WTC11 (cell line): ENCODE results near the gene ST8SIA1. TPM values are rescaled to one million over a fixed set of nuclear protein-coding genes. Genes with fewer than 3 reads are reported as not detected.

Experiments used
- ATAC-seq: fragments of 200-7000 bp; cut with Tn5 transposase; 2 replicates; pipeline ENCODE4 v1.10.0; 2021; ENCODE audit warnings: mild to moderate bottlenecking, moderate library complexity
- CTCF ChIA-PET: fragments of 300-600 bp; sonication (Branson Sonifier 250); formaldehyde crosslinking; loops from one replicate; lab custom pipeline; 2021; ENCODE audit warnings: antibody characterized with exemption; lab: Charles Lee
- POLR2A ChIA-PET: fragments of 350-600 bp; sonication (Branson Sonifier 250); formaldehyde crosslinking; loops from one replicate; lab custom pipeline; 2021; ENCODE audit warnings: antibody characterized with exemption; lab: Charles Lee
- DNase-seq: peaks from one replicate; pipeline ENCODE4 v3.0.0; 2021; ENCODE audit warnings: low spot score
- H3K27ac Mint-ChIP-seq: 2 replicates; pipeline ENCODE4 v1.8.0; 2021; ENCODE audit warnings: mixed read lengths
- H3K27me3 Mint-ChIP-seq: 2 replicates; pipeline ENCODE4 v1.8.0; 2021; ENCODE audit warnings: low read depth, mild to moderate bottlenecking, moderate library complexity, mixed read lengths
- H3K36me3 Mint-ChIP-seq: 2 replicates; pipeline ENCODE4 v1.8.0; 2021; ENCODE audit warnings: mixed read lengths
- H3K4me1 Mint-ChIP-seq: 2 replicates; pipeline ENCODE4 v1.8.0; 2022; ENCODE audit warnings: mixed read lengths
- H3K4me3 Mint-ChIP-seq: 2 replicates; pipeline ENCODE4 v1.8.0; 2021; ENCODE audit warnings: mild to moderate bottlenecking, moderate library complexity, mixed read lengths
- H3K9me3 Mint-ChIP-seq: 2 replicates; pipeline ENCODE4 v1.8.0; 2021; ENCODE audit warnings: mixed read lengths
- ARID4B ChIP-seq: sonication (generic); formaldehyde crosslinking; IDR thresholded peaks from 2 replicates; pipeline ENCODE4 v1.8.0; 2023; ENCODE audit warnings: missing genetic modification reagents, mild to moderate bottlenecking, borderline replicate concordance
- CREB1 ChIP-seq: sonication (generic); formaldehyde crosslinking; IDR thresholded peaks from 2 replicates; pipeline ENCODE4 v1.8.0; 2023; ENCODE audit warnings: mild to moderate bottlenecking, missing genetic modification reagents
- E2F1 ChIP-seq: sonication (generic); formaldehyde crosslinking; IDR thresholded peaks from 2 replicates; pipeline ENCODE4 v1.8.0; 2022; ENCODE audit warnings: mild to moderate bottlenecking, missing genetic modification reagents
- FOXJ3 ChIP-seq: sonication (generic); formaldehyde crosslinking; IDR thresholded peaks from 2 replicates; pipeline ENCODE4 v1.9.0; 2021; ENCODE audit warnings: missing genetic modification reagents, mild to moderate bottlenecking, borderline replicate concordance
- FOXK1 ChIP-seq: sonication (generic); formaldehyde crosslinking; IDR thresholded peaks from 2 replicates; pipeline ENCODE4 v1.8.0; 2022; ENCODE audit warnings: mild to moderate bottlenecking, moderate library complexity, missing genetic modification reagents
- GRHL2 ChIP-seq: fragments of 250-450 bp; sonication (Bioruptor Pico); IDR thresholded peaks from 2 replicates; pipeline ENCODE4 v1.8.0; 2022; ENCODE audit warnings: mild to moderate bottlenecking, moderate library complexity; ENCODE audit not compliant: insufficient replicate concordance, severe bottlenecking
- IRF2 ChIP-seq: sonication (generic); formaldehyde crosslinking; IDR thresholded peaks from 2 replicates; pipeline ENCODE4 v1.8.0; 2022; ENCODE audit warnings: low read depth, missing genetic modification reagents, borderline replicate concordance
- JUN ChIP-seq: sonication (generic); formaldehyde crosslinking; IDR thresholded peaks from 2 replicates; pipeline ENCODE4 v1.8.0; 2023; ENCODE audit warnings: mild to moderate bottlenecking, missing genetic modification reagents
- MXD4 ChIP-seq: fragments of 250-450 bp; sonication (Bioruptor Pico); IDR thresholded peaks from 2 replicates; pipeline ENCODE4 v1.8.0; 2021; ENCODE audit warnings: mild to moderate bottlenecking, moderate library complexity, borderline replicate concordance
- MYBL2 ChIP-seq: sonication (generic); formaldehyde crosslinking; IDR thresholded peaks from 2 replicates; pipeline ENCODE4 v1.8.1; 2023; ENCODE audit warnings: mild to moderate bottlenecking, moderate library complexity, missing genetic modification reagents
- NFE2L1 ChIP-seq: sonication (generic); formaldehyde crosslinking; IDR thresholded peaks from 2 replicates; pipeline ENCODE4 v1.8.1; 2023; ENCODE audit warnings: missing genetic modification reagents
- NR1H2 ChIP-seq: sonication (generic); formaldehyde crosslinking; IDR thresholded peaks from 2 replicates; pipeline ENCODE4 v1.9.0; 2021; ENCODE audit warnings: mild to moderate bottlenecking, moderate library complexity, missing genetic modification reagents
- OVOL2 ChIP-seq: fragments of 250-450 bp; sonication (Bioruptor Pico); IDR thresholded peaks from 2 replicates; pipeline ENCODE4 v1.9.0; 2021; ENCODE audit warnings: mild to moderate bottlenecking, borderline replicate concordance
- SMAD4 ChIP-seq: sonication (generic); formaldehyde crosslinking; IDR thresholded peaks from 2 replicates; pipeline ENCODE4 v1.8.0; 2022; ENCODE audit warnings: mild to moderate bottlenecking, missing genetic modification reagents
- STAT6 ChIP-seq: sonication (generic); formaldehyde crosslinking; conservative IDR thresholded peaks from 2 replicates; pipeline ENCODE4 v1.8.1; 2023; ENCODE audit warnings: mild to moderate bottlenecking, low read depth, missing genetic modification reagents, moderate library complexity
- TEAD4 ChIP-seq: sonication (generic); formaldehyde crosslinking; IDR thresholded peaks from 2 replicates; pipeline ENCODE4 v1.8.0; 2022; ENCODE audit warnings: mild to moderate bottlenecking, missing genetic modification reagents
- TP53 ChIP-seq: sonication (generic); formaldehyde crosslinking; IDR thresholded peaks from 2 replicates; pipeline ENCODE4 v1.8.1; 2023; ENCODE audit warnings: mild to moderate bottlenecking, missing genetic modification reagents
- ZMAT4 ChIP-seq: fragments of 250-450 bp; sonication (Bioruptor Pico); IDR thresholded peaks from 2 replicates; pipeline ENCODE4 v1.9.0; 2021; ENCODE audit warnings: mild to moderate bottlenecking
- ZNF671 ChIP-seq: fragments of 250-450 bp; sonication (Bioruptor Pico); IDR thresholded peaks from 2 replicates; pipeline ENCODE4 v1.8.0; 2021; ENCODE audit warnings: mild to moderate bottlenecking
- total RNA-seq: library from RNA; stranded (reverse); gene quantifications from 3 replicates; pipeline ENCODE4 v1.2.3, GENCODE V29; 2021
- TF ChIP-seq, protein P1 (sequence below): sonication (generic); formaldehyde crosslinking; IDR thresholded peaks from 2 replicates; pipeline ENCODE4 v1.8.1; 2023; ENCODE audit warnings: mild to moderate bottlenecking, missing genetic modification reagents, moderate library complexity
- TF ChIP-seq, protein P2 (sequence below): sonication (generic); formaldehyde crosslinking; IDR thresholded peaks from 2 replicates; pipeline ENCODE4 v1.8.1; 2022; ENCODE audit warnings: mild to moderate bottlenecking, moderate library complexity, missing genetic modification reagents

ST8SIA1 gene
- total RNA-seq, 1 experiment from 2014 or later = 2.3 TPM

GRCh38 chr12:22234561-22234960 lies 99.9 kb downstream of the ST8SIA1 start:
- no peak overlapping the region for H3K4me3 Mint-ChIP-seq
- no peak for ATAC-seq
- ChIA-PET CTCF (interaction anchor here (0.9 kb wide), 1 partner anchor 114 kb away, joined by 3 read pairs; no protein-coding TSS in a partner anchor), POLR2A (no interaction called here)
- no peaks in the 10 kb centered on the region for H3K36me3 Mint-ChIP-seq
- H3K4me1 Mint-ChIP-seq = peaks cover 7% of the 10 kb centered on the region; the same call in 1 of the 2 replicates
- no peak overlapping the region for H3K27ac Mint-ChIP-seq
- no peak for TF ChIP-seq IRF2
- no peak for TF ChIP-seq TP53 (CRISPR knock-in tag)
- TF ChIP-seq NR1H2 = no peak
- TF ChIP-seq CREB1 = no peak
- no peak for TF ChIP-seq GRHL2 (CRISPR knock-in tag)
- no peak for TF ChIP-seq STAT6 (CRISPR knock-in tag)
- no peak for TF ChIP-seq FOXJ3 (CRISPR knock-in tag)
- TF ChIP-seq, protein P1, sequence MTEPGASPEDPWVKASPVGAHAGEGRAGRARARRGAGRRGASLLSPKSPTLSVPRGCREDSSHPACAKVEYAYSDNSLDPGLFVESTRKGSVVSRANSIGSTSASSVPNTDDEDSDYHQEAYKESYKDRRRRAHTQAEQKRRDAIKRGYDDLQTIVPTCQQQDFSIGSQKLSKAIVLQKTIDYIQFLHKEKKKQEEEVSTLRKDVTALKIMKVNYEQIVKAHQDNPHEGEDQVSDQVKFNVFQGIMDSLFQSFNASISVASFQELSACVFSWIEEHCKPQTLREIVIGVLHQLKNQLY (CRISPR knock-in tag) = no peak
- no peak for TF ChIP-seq FOXK1
- no peak for TF ChIP-seq JUN (CRISPR knock-in tag)
- TF ChIP-seq ZNF671 = no peak
- no peak for TF ChIP-seq E2F1
- no peak for TF ChIP-seq MYBL2 (CRISPR knock-in tag)
- TF ChIP-seq TEAD4 (CRISPR knock-in tag) = no peak
- TF ChIP-seq OVOL2 (CRISPR knock-in tag) = no peak
- no peak for DNase-seq
- no peaks in the 10 kb centered on the region for H3K9me3 Mint-ChIP-seq
- H3K27me3 Mint-ChIP-seq = no peaks in the 10 kb centered on the region

GRCh38 chr12:22231836-22232235 lies 102.7 kb downstream of the ST8SIA1 start:
- no peak overlapping the region for H3K27ac Mint-ChIP-seq
- POLR2A ChIA-PET = no interaction called here
- no peaks in the 10 kb centered on the region for H3K36me3 Mint-ChIP-seq
- TF ChIP-seq ARID4B (CRISPR knock-in tag) (no peak), SMAD4 (CRISPR knock-in tag) (no peak), NFE2L1 (no peak), TEAD4 (CRISPR knock-in tag) (no peak), MXD4 (no peak), NR1H2 (no peak), ZMAT4 (CRISPR knock-in tag) (no peak)
- TF ChIP-seq, protein P2, sequence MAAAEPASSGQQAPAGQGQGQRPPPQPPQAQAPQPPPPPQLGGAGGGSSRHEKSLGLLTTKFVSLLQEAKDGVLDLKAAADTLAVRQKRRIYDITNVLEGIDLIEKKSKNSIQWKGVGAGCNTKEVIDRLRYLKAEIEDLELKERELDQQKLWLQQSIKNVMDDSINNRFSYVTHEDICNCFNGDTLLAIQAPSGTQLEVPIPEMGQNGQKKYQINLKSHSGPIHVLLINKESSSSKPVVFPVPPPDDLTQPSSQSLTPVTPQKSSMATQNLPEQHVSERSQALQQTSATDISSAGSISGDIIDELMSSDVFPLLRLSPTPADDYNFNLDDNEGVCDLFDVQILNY (CRISPR knock-in tag) = no peak
- peaks cover 7% of the 10 kb centered on the region; the same call in 1 of the 2 replicates for H3K4me1 Mint-ChIP-seq
- DNase-seq (no peak), ATAC-seq (peak; percentile 90)
- H3K27me3 Mint-ChIP-seq = no peaks in the 10 kb centered on the region
- H3K9me3 Mint-ChIP-seq = no peaks in the 10 kb centered on the region
- CTCF ChIA-PET = interaction anchor here (1.2 to 2.1 kb wide), 7 partner anchors 24 to 228 kb away, joined by 3 to 22 read pairs (median 4); partner anchors contain the start of gene CMAS
- H3K4me3 Mint-ChIP-seq = no peak overlapping the region
